B cell (primary cell): ENCODE results near the gene GPR183. TPM values are rescaled to one million over a fixed set of nuclear protein-coding genes. Genes with fewer than 3 reads are reported as not detected.

ENCODE experiments used
- ATAC-seq: fragments of 200-7000 bp; cut with Tn5 transposase; one replicate; pipeline ENCODE4 v1.10.0; 2021; ENCODE audit warnings: low read depth, mild to moderate bottlenecking, moderate number of reproducible peaks, moderate library complexity
- CTCF ChIA-PET: fragments of 350-600 bp; sonication (Branson Sonifier 250); formaldehyde crosslinking; loops from one replicate; lab custom pipeline; 2021; ENCODE audit warnings: antibody characterized with exemption, inconsistent platforms; lab: Charles Lee
- POLR2A ChIA-PET: fragments of 350-600 bp; sonication (Branson Sonifier 250); formaldehyde crosslinking; loops from one replicate; lab custom pipeline; 2021; ENCODE audit warnings: antibody characterized with exemption; lab: Charles Lee
- DNase-seq: peaks from one replicate; pipeline ENCODE4 v3.0.0; 2013
- H2AFZ ChIP-seq: 2 replicates; pipeline ENCODE4 v1.6.1; 2012; ENCODE audit warnings: mild to moderate bottlenecking, low read depth, low read length; ENCODE audit not compliant: insufficient read depth, poor library complexity, severe bottlenecking
- H3K27ac ChIP-seq, 2 donors: 1 replicate in 1 of 2; 2 replicates in 1 of 2; pipeline ENCODE4 v1.5.1; 2012 to 2013; ENCODE audit warnings: low read length in 2 of 2, mild to moderate bottlenecking in 2 of 2, moderate library complexity in 1 of 2
- H3K27me3 ChIP-seq, 4 experiments: fragments of 200-600 bp in 1 of 4; sonication (generic) in 1 of 4; replicated peaks in 1 of 4; 1 replicate in 2 of 4; 2 replicates in 2 of 4; pipeline versions ENCODE4 v1.6.1 to v1.7.0; 2013 to 2016; ENCODE audit warnings: low read length in 3 of 4, mild to moderate bottlenecking in 2 of 4, mixed read lengths in 1 of 4, moderate library complexity in 1 of 4; ENCODE audit not compliant: insufficient read depth in 4 of 4, control insufficient read depth in 3 of 4; ENCODE audit errors: control extremely low read depth in 1 of 4
- H3K36me3 ChIP-seq, 2 experiments: replicated peaks in 1 of 2; 1 replicate in 1 of 2; 2 replicates in 1 of 2; pipeline versions ENCODE4 v1.6.1 to v1.7.1; 2013; ENCODE audit warnings: low read length in 1 of 2; ENCODE audit not compliant: insufficient read depth in 2 of 2, control insufficient read depth in 1 of 2; ENCODE audit errors: control extremely low read depth in 1 of 2, extremely low read depth in 1 of 2
- H3K4me1 ChIP-seq, 2 donors: fragments of 200-600 bp in 1 of 2; sonication (generic) in 1 of 2; 1 replicate in 1 of 2; 2 replicates in 1 of 2; pipeline versions ENCODE4 v1.5.1 to v1.6.1; 2013 to 2017; ENCODE audit warnings: low read length in 2 of 2; ENCODE audit not compliant: control insufficient read depth in 2 of 2, insufficient read depth in 2 of 2
- H3K4me2 ChIP-seq: replicated peaks from 2 replicates; pipeline ENCODE3; 2012; ENCODE audit warnings: mild to moderate bottlenecking, low read depth, low read length; ENCODE audit not compliant: poor library complexity, severe bottlenecking
- H3K4me3 ChIP-seq, 5 experiments: fragments of 200-600 bp in 1 of 5; sonication (generic) in 1 of 5; 1 replicate in 3 of 5; 2 replicates in 2 of 5; pipeline versions ENCODE4 v1.5.1 to v1.7.0; 2011 to 2016; ENCODE audit warnings: low read length in 4 of 5, mild to moderate bottlenecking in 4 of 5, low read depth in 2 of 5, control low read depth in 1 of 5, moderate library complexity in 1 of 5; ENCODE audit not compliant: insufficient read depth in 1 of 5; ENCODE audit errors: control extremely low read depth in 1 of 5, extremely low read depth in 1 of 5
- H3K79me2 ChIP-seq: fragments of 200-600 bp; sonication (generic); one replicate; pipeline ENCODE4 v1.6.0; 2016; ENCODE audit warnings: low read length; ENCODE audit not compliant: control insufficient read depth, insufficient read depth
- H3K9ac ChIP-seq: fragments of 200-600 bp; sonication (generic); 2 replicates; pipeline ENCODE4 v1.6.1; 2017; ENCODE audit warnings: mild to moderate bottlenecking, low read length, moderate library complexity
- H3K9me3 ChIP-seq, 3 donors: one replicate each; pipeline versions ENCODE4 v1.6.1 to v1.7.1; 2013; ENCODE audit warnings: low read length in 2 of 3; ENCODE audit not compliant: control insufficient read depth in 2 of 3, insufficient read depth in 1 of 3; ENCODE audit errors: control extremely low read depth in 1 of 3
- H4K20me1 ChIP-seq: 2 replicates; pipeline ENCODE4 v1.6.0; 2012; ENCODE audit warnings: mild to moderate bottlenecking, low read length; ENCODE audit not compliant: insufficient read depth, control insufficient read depth, poor library complexity, severe bottlenecking
- H3K27ac Mint-ChIP-seq: one replicate; pipeline ENCODE4 v1.8.0; 2021; ENCODE audit warnings: mixed read lengths
- H3K27me3 Mint-ChIP-seq: one replicate; pipeline ENCODE4 v1.8.0; 2021; ENCODE audit warnings: mixed read lengths
- H3K4me1 Mint-ChIP-seq: one replicate; pipeline ENCODE4 v1.8.0; 2021; ENCODE audit warnings: mixed read lengths
- H3K4me3 Mint-ChIP-seq: one replicate; pipeline ENCODE4 v1.8.0; 2021; ENCODE audit warnings: mixed read lengths
- H3K9me3 Mint-ChIP-seq: one replicate; pipeline ENCODE4 v1.8.0; 2022; ENCODE audit warnings: mixed read lengths; ENCODE audit not compliant: insufficient read depth
- CTCF ChIP-seq: fragments of 200-600 bp; IDR thresholded peaks from one replicate; pipeline ENCODE4 v1.8.0; 2022; ENCODE audit warnings: antibody characterized with exemption, mild to moderate bottlenecking
- EZH2 ChIP-seq: IDR thresholded peaks from 2 replicates; pipeline ENCODE4 v1.6.1; 2012; ENCODE audit warnings: borderline replicate concordance, low read depth, mild to moderate bottlenecking, moderate library complexity, low read length; ENCODE audit not compliant: insufficient read depth, poor library complexity, severe bottlenecking
- WGBS: methylation state at CpG from one replicate; pipeline ENCODE4 v1.1.5; 2013; ENCODE audit warnings: missing lambda C conversion rate; ENCODE audit not compliant: insufficient coverage; 5-methylcytosine and 5-hydroxymethylcytosine counted together
- intact Hi-C: fragments of 100-400 bp; cut with micrococcal nuclease; formaldehyde crosslinking; loops from one replicate; pipeline ENCODE4 v1.10.0; 2022
- polyA plus RNA-seq: library from polyadenylated mRNA; depleted of rRNA; stranded (reverse); fragments of >200 nt; gene quantifications from 2 replicates; pipeline ENCODE4 v1.2.3, GENCODE V29; 2012
- total RNA-seq, 2 donors: library from RNA; stranded (reverse); fragments of 120-200 nt in 1 of 2; gene quantifications; 1 replicate in 1 of 2; 2 replicates in 1 of 2; pipeline versions ENCODE4 v1.2.3 to v1.2.4, GENCODE V29; 2013 to 2022

Gene GPR183
- total and polyA plus RNA-seq, 2 donors (not counting 1 experiment from before 2014, with no cell fraction given): 150 to 256 TPM

- no peaks in the 10 kb centered on the region for H3K27me3 ChIP-seq
- peaks cover 90% of the 10 kb centered on the region for H3K79me2 ChIP-seq
- no peaks in the 10 kb centered on the region for H4K20me1 ChIP-seq
- H3K4me1 Mint-ChIP-seq: peaks cover 85% of the 10 kb centered on the region
- H3K27ac Mint-ChIP-seq: peak overlapping the region; percentile 64
- H3K27me3 Mint-ChIP-seq: no peaks in the 10 kb centered on the region
- ATAC-seq: no peak
- TF ChIP-seq CTCF: no peak
- no peak for TF ChIP-seq EZH2
- no CpG with 5 or more reads among the region's 2 CpGs for WGBS
- H3K9ac ChIP-seq: no peak overlapping the region
- H3K36me3 ChIP-seq: peaks cover 0 to 24% of the 10 kb centered on the region in 2 experiments
- no peak overlapping the region for H3K4me3 Mint-ChIP-seq
- no peaks in the 10 kb centered on the region for H3K9me3 Mint-ChIP-seq
- peak overlapping the region; percentile 1 for H3K4me2 ChIP-seq
- H3K27ac ChIP-seq: peak overlapping the region in 1 of 2 donors; percentile 58
- intact Hi-C loops: no loop called here
- no peak for DNase-seq
- H3K9me3 ChIP-seq: no peaks in the 10 kb centered on the region
- H3K4me3 ChIP-seq: no peak overlapping the region
- peaks cover 68 to 75% of the 10 kb centered on the region in 2 donors for H3K4me1 ChIP-seq
- H2AFZ ChIP-seq: no peak overlapping the region
- ChIA-PET POLR2A (interaction anchor here (1.0 kb wide), 1 partner anchor 10 kb away, joined by 3 read pairs; no protein-coding TSS in a partner anchor), CTCF (interaction anchor here (0.8 to 3.2 kb wide), 7 partner anchors 13 to 147 kb away, joined by 3 to 22 read pairs (median 6); no protein-coding TSS in a partner anchor)
Measured at GRCh38 chr13:99289271-99289670, 17.9 kb downstream of the GPR183 start.

- peak overlapping the region; percentile 28 for H3K4me2 ChIP-seq
- DNase-seq (peak; percentile 55), ATAC-seq (peak; percentile 73)
- peaks cover 68 to 76% of the 10 kb centered on the region in 2 donors for H3K4me1 ChIP-seq
- Mint-ChIP-seq H3K27ac (peak overlapping the region; percentile 75), H3K4me1 (peaks cover 83% of the 10 kb centered on the region), H3K4me3 (peak overlapping the region; percentile 38), H3K27me3 (no peaks in the 10 kb centered on the region), H3K9me3 (no peaks in the 10 kb centered on the region)
- peak overlapping the region; percentile 11 to 58 for H3K27ac ChIP-seq
- H3K9me3 ChIP-seq: no peaks in the 10 kb centered on the region
- intact Hi-C loops: no loop called here
- peaks cover 0 to 15% of the 10 kb centered on the region in 2 experiments for H3K36me3 ChIP-seq
- H3K4me3 ChIP-seq: peak overlapping the region in 1 of 5 experiments; percentile 2
- POLR2A ChIA-PET: interaction anchor here (0.5 to 1.1 kb wide), 3 partner anchors 10 to 244 kb away, joined by 3 read pairs; no protein-coding TSS in a partner anchor
- H3K9ac ChIP-seq: no peak overlapping the region
- TF ChIP-seq CTCF: no peak
- TF ChIP-seq EZH2: no peak
- no CpG with 5 or more reads among the region's 2 CpGs for whole genome bisulfite sequencing
- CTCF ChIA-PET: interaction anchor here (0.7 to 3.2 kb wide), 14 partner anchors 9 to 148 kb away, joined by 3 to 22 read pairs (median 4); no protein-coding TSS in a partner anchor
- peaks cover 88% of the 10 kb centered on the region for H3K79me2 ChIP-seq
- H4K20me1 ChIP-seq: no peaks in the 10 kb centered on the region
- H3K27me3 ChIP-seq: no peaks in the 10 kb centered on the region
- no peak overlapping the region for H2AFZ ChIP-seq
Measured at GRCh38 chr13:99288089-99288488, 19.1 kb downstream of the GPR183 start.
